ENCODE results near the gene HS6ST2. TPM values are rescaled to one million over a fixed set of nuclear protein-coding genes. Genes with fewer than 3 reads are reported as not detected.

Gene HS6ST2
- total and polyA plus RNA-seq, 2 donors from 2014 or later, result 2.0 to 11.9 TPM

DNA sequence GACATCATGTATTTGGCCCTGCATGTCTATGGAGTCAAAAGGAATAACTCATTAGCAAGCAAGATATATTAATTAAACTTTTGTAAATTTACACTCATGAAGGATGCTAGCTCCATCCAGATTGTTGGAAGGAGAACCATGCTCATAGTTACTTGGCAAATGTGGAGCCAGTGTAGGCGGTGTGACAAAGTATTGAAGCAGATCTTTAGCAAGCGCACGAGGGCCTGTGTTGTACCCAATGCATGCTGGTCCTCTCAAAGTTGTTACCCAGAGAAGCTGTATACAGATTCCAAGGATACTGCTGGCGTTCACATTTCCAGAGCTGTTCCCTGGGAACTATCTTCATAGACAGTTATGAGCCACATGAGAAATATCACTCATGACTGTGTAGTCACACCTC lies 273.2 kb downstream of the HS6ST2 start:
- Histone ChIP-seq H3K27ac (ENCODE audit: low read depth in 2 of 2, low read length in 2 of 2) (no peak overlapping the region), H3K4me3 (ENCODE audit: low read length in 3 of 3) (no peak overlapping the region), H3K4me1 (ENCODE audit: control insufficient read depth in 2 of 3, insufficient read depth in 2 of 3, low read depth in 1 of 3, low read length in 3 of 3) (no peaks in the 10 kb centered on the region), H3K36me3 (ENCODE audit: control insufficient read depth in 2 of 3, insufficient read depth in 3 of 3, low read length in 3 of 3) (no peaks in the 10 kb centered on the region), H3K9me3 (ENCODE audit: control insufficient read depth in 2 of 3, insufficient read depth in 1 of 3, low read length in 3 of 3) (no peaks in the 10 kb centered on the region), H3K27me3 (ENCODE audit: control insufficient read depth, insufficient read depth, low read length) (peaks cover 3% of the 10 kb centered on the region), H3K9ac (ENCODE audit: low read length in 3 of 3) (no peak overlapping the region)
- no peak for DNase-seq
- TF ChIP-seq CTCF (IDR thresholded peaks at IDR 0.05; ENCODE audit: borderline replicate concordance, extremely low read depth, insufficient read depth), result no peak
- intact Hi-C loops (cut with DNase I), result no loop called here
- FAIRE-seq, result no peak

DNA sequence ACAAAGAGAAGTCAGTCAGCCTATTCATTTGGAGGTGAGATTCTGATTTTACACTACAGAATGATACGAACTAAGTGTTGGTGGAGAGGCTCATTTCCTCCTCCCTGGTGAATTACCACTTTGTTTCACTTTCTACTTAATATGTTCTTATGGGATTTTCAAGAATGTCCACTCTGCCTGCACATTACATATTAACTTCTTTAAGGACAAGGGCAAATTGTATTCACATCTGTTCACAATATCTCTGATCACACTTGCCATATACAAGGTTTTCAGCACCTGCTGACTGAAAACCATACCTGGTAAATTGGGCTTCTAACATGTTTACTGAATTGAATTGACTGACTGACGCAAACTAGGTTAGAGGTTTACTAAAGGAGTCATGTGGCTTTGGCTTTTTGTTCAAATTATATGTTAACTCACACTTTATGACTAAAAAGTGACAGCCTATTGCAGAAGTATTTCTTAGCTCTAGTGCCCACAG lies 281.2 kb downstream of the HS6ST2 start:
- TF ChIP-seq CTCF (IDR thresholded peaks at IDR 0.05; ENCODE audit: borderline replicate concordance, extremely low read depth, insufficient read depth), result no peak
- Histone ChIP-seq H3K9me3 (ENCODE audit: control insufficient read depth in 2 of 3, insufficient read depth in 1 of 3, low read length in 3 of 3) (no peaks in the 10 kb centered on the region), H3K27ac (ENCODE audit: low read depth in 2 of 2, low read length in 2 of 2) (no peak overlapping the region), H3K4me1 (ENCODE audit: control insufficient read depth in 2 of 3, insufficient read depth in 2 of 3, low read depth in 1 of 3, low read length in 3 of 3) (no peaks in the 10 kb centered on the region), H3K9ac (ENCODE audit: low read length in 3 of 3) (no peak overlapping the region), H3K36me3 (ENCODE audit: control insufficient read depth in 2 of 3, insufficient read depth in 3 of 3, low read length in 3 of 3) (no peaks in the 10 kb centered on the region), H3K4me3 (ENCODE audit: low read length in 3 of 3) (no peak overlapping the region), H3K27me3 (ENCODE audit: control insufficient read depth, insufficient read depth, low read length) (peaks cover 2% of the 10 kb centered on the region)
- intact Hi-C loops (cut with DNase I), result no loop called here
- FAIRE-seq (no peak), DNase-seq (no peak)

- Histone ChIP-seq H3K9me3 (ENCODE audit: control insufficient read depth in 2 of 3, insufficient read depth in 1 of 3, low read length in 3 of 3) (no peaks in the 10 kb centered on the region), H3K27ac (ENCODE audit: low read depth in 2 of 2, low read length in 2 of 2) (no peak overlapping the region), H3K4me3 (ENCODE audit: low read length in 3 of 3) (no peak overlapping the region), H3K27me3 (ENCODE audit: control insufficient read depth, insufficient read depth, low read length) (peaks cover 3% of the 10 kb centered on the region), H3K9ac (ENCODE audit: low read length in 3 of 3) (no peak overlapping the region), H3K4me1 (ENCODE audit: control insufficient read depth in 2 of 3, insufficient read depth in 2 of 3, low read depth in 1 of 3, low read length in 3 of 3) (no peaks in the 10 kb centered on the region), H3K36me3 (ENCODE audit: control insufficient read depth in 2 of 3, insufficient read depth in 3 of 3, low read length in 3 of 3) (no peaks in the 10 kb centered on the region)
- FAIRE-seq (no peak), DNase-seq (peak in 1 of 5 donors; percentile 5)
- no peak for TF ChIP-seq CTCF (IDR thresholded peaks at IDR 0.05; ENCODE audit: borderline replicate concordance, extremely low read depth, insufficient read depth)
- intact Hi-C loops (cut with DNase I), result no loop called here
These were observed 281.8 kb downstream of the HS6ST2 start for GRCh38 chrX:132676561-132677186.

GRCh38 chrX:132676102-132676501 lies 282.3 kb downstream of the HS6ST2 start:
- intact Hi-C loops (cut with DNase I), result no loop called here
- Histone ChIP-seq H3K4me1 (ENCODE audit: control insufficient read depth in 2 of 3, insufficient read depth in 2 of 3, low read depth in 1 of 3, low read length in 3 of 3) (no peaks in the 10 kb centered on the region), H3K9ac (ENCODE audit: low read length in 3 of 3) (no peak overlapping the region), H3K4me3 (ENCODE audit: low read length in 3 of 3) (no peak overlapping the region), H3K9me3 (ENCODE audit: control insufficient read depth in 2 of 3, insufficient read depth in 1 of 3, low read length in 3 of 3) (no peaks in the 10 kb centered on the region), H3K36me3 (ENCODE audit: control insufficient read depth in 2 of 3, insufficient read depth in 3 of 3, low read length in 3 of 3) (no peaks in the 10 kb centered on the region), H3K27ac (ENCODE audit: low read depth in 2 of 2, low read length in 2 of 2) (no peak overlapping the region), H3K27me3 (ENCODE audit: control insufficient read depth, insufficient read depth, low read length) (peaks cover 4% of the 10 kb centered on the region)
- FAIRE-seq (no peak), DNase-seq (no peak)
- TF ChIP-seq CTCF (IDR thresholded peaks at IDR 0.05; ENCODE audit: borderline replicate concordance, extremely low read depth, insufficient read depth), result no peak
